ENCODE results near the gene LGALS12.

The LGALS12 gene

GRCh38 chr11:63516109-63516508 lies 10.2 kb downstream of the LGALS12 start:
- DNase-seq (ENCODE audit: low spot score), result no peak
- no peak for TF ChIP-seq CTCF (IDR thresholded peaks at IDR 0.05; ENCODE audit: borderline replicate concordance, control extremely low read depth, extremely low read depth, insufficient read depth, missing control alignments)
- in situ Hi-C loops (cut with MboI; ENCODE audit: low sequenced_read_pairs, unreplicated experiment), result no loop called here

- no peak for DNase-seq (ENCODE audit: low spot score)
- in situ Hi-C loops (cut with MboI; ENCODE audit: low sequenced_read_pairs, unreplicated experiment), result no loop called here
- TF ChIP-seq CTCF (IDR thresholded peaks at IDR 0.05; ENCODE audit: borderline replicate concordance, control extremely low read depth, extremely low read depth, insufficient read depth, missing control alignments), result no peak
These were observed 11.3 kb downstream of the LGALS12 start for GRCh38 chr11:63517156-63517555.

GRCh38 chr11:63518548-63518947 lies 12.7 kb downstream of the LGALS12 start:
- no peak for TF ChIP-seq CTCF (IDR thresholded peaks at IDR 0.05; ENCODE audit: borderline replicate concordance, control extremely low read depth, extremely low read depth, insufficient read depth, missing control alignments)
- no peak for DNase-seq (ENCODE audit: low spot score)
- in situ Hi-C loops (cut with MboI; ENCODE audit: low sequenced_read_pairs, unreplicated experiment), result no loop called here

GRCh38 chr11:63520606-63521170 lies 14.8 kb downstream of the LGALS12 start:
- DNase-seq (ENCODE audit: low spot score), result no peak
- no peak for TF ChIP-seq CTCF (IDR thresholded peaks at IDR 0.05; ENCODE audit: borderline replicate concordance, control extremely low read depth, extremely low read depth, insufficient read depth, missing control alignments)
- in situ Hi-C loops (cut with MboI; ENCODE audit: low sequenced_read_pairs, unreplicated experiment), result no loop called here

GRCh38 chr11:63521896-63522295 lies 16.0 kb downstream of the LGALS12 start:
- in situ Hi-C loops (cut with MboI; ENCODE audit: low sequenced_read_pairs, unreplicated experiment), result no loop called here
- DNase-seq (ENCODE audit: low spot score), result no peak
- TF ChIP-seq CTCF (IDR thresholded peaks at IDR 0.05; ENCODE audit: borderline replicate concordance, control extremely low read depth, extremely low read depth, insufficient read depth, missing control alignments), result no peak

GRCh38 chr11:63523151-63523550 lies 17.3 kb downstream of the LGALS12 start:
- in situ Hi-C loops (cut with MboI; ENCODE audit: low sequenced_read_pairs, unreplicated experiment), result no loop called here
- TF ChIP-seq CTCF (IDR thresholded peaks at IDR 0.05; ENCODE audit: borderline replicate concordance, control extremely low read depth, extremely low read depth, insufficient read depth, missing control alignments), result no peak
- DNase-seq (ENCODE audit: low spot score), result no peak

Measured in GM13976 (cell line).